Activated CD4-positive, alpha-beta T cell treated with anti-CD3 and anti-CD28 coated beads, Interleukin-2, Interleukin-4, amounts not matched to agents 100 ng/mL and 50 ng/mL, durations not matched to agents 16 hours and 8 hours (primary cell): ENCODE results near the gene PRMT3.
"Not testable (repeated sequence)": the region's sequence is repeated elsewhere in the genome, so short reads cannot be mapped to it uniquely, and the experiment has no call there.

ENCODE experiments used
- DNase-seq: peaks from one replicate; pipeline ENCODE4 v3.0.0-alpha.2; 2020; ENCODE audit warnings: low spot score

Gene PRMT3

DNA sequence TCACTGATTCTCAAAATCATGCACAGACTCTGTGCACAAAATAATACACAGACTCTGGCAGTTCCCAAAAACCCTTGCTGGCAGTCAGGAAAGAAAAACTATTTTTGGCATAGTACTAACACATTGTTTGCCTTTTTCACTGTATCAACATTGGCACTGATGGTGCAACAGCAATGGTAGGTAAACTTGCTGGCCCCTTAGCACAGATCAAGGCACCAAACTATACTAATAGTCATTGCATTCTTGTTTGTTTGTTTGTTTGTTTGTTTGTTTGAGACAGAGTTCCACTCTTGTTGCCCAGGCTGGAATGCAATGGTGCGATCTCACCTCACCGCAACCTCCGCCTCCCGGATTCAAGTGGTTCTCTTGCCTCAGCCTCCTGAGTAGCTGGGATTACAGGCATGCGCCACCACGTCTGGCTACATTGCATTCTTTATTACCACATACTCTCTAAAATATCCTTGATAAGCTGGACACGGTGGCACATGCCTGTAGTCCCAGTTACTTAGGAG is 130.9 kb downstream of the PRMT3 start:
- DNase-seq: no peak

DNA sequence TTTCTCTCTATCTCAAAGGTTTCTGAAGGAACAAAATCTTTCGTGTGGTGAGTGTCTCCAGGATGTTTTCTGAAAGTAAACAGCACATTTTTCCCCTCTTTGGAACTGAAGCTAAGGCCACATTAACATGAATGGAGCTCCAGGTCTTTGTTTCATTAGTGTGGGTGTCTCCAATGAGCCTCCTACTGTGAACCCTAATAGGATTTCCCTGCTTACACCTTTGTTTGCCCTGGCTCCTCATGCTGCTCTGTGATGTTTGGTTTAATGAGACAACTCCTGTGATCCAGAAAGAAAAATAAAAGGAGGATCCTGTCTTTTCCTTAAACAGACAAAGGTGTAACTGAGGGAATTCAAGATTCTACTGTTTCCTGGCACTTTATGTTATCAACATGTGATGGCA is 135.0 kb downstream of the PRMT3 start:
- no peak for DNase-seq

DNA sequence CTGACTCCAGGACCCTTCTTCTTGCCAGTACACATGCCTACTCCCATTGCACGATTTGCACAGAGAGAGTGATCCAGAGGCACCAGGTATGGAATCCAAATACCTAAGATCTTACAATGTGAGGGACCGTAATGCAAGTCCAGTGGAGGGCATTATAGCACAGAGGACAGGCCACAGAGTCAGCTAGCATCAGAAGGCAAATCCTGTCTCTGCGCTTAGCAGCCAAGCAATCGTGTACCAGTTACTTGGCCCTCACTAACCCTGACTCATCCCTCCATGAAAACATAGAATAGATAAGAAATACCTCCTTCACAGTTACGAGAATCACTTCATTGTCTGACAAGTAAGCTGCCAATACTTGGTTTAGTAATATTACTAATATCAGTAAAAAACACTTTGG is 142.2 kb downstream of the PRMT3 start:
- no peak for DNase-seq

DNA sequence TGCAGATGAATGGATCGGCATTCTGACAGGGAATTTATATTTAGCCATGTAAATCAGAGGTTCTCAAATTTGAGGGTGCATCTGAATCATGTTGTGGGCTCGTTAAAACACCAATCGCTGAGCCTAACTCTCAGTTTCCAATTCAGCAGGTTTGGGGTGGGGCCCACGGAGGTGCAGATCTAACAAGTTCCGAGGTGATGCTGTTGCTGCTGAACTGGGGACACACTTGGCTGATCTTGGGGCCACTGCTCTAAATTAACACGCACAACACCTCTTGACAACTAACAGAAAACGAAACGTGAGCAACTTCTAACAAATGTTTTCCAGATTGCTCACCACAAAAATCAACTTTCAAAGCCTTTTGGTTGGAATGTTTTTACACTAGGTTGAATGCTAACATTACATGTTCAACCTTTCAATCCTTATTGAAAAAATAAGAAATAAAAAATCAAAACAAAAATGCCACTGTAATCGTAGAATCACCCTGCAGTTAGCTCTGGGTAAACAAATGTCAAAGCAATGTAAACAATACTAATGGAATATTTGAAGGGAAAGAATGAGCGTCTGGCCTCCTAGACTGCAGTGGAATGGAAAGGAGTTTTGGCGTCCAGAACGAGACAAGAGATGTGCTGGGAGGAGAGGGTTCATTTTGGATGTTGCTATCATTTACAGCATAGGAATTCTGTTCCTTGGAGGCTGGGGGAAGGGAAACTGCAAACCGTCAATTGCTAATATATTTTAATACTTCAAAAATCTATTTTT is 143.6 kb downstream of the PRMT3 start:
- no peak for DNase-seq

- DNase-seq: no peak
These were observed 147.9 kb downstream of the PRMT3 start for GRCh38 chr11:20535271-20535881.

DNA sequence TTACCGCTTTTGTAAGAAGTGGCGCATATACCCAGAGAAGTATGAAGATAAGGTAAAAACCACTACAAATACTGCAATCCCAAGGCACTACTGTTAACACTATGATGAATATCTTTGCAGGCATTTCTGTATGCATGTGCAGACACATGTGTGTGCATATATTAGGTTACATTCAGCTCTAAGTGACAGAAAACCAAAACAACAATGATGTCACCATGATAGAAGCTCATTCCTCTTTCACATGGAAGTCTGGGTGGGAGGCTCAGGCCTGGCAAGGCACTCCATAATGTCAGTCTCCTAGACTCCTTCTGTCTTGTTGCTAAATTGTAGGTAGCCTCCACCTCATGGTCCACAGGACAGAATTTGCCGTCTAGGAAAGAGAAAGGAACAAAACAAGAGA is 148.8 kb downstream of the PRMT3 start:
- no peak for DNase-seq

- DNase-seq: no peak
These were observed 149.3 kb downstream of the PRMT3 start for GRCh38 chr11:20536784-20537183.

DNA sequence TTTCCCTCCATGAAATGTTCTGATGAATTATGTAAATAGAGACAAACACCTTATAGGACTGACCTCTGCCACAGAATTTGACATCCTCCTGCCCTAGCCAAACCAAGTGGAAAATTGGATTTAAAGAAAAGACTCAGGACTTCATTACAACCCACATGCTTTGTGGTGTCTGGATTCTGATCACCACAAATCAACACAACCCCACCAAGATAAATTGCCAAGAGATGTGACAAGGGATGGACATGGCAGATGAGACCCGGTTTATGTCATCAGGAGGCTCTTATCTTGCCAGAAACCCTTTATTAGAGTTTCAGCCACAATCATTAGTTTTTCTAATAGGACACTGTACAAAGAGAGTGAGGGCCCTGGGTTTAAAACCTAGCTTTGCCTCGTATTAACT is 154.0 kb downstream of the PRMT3 start:
- DNase-seq: no peak

DNA sequence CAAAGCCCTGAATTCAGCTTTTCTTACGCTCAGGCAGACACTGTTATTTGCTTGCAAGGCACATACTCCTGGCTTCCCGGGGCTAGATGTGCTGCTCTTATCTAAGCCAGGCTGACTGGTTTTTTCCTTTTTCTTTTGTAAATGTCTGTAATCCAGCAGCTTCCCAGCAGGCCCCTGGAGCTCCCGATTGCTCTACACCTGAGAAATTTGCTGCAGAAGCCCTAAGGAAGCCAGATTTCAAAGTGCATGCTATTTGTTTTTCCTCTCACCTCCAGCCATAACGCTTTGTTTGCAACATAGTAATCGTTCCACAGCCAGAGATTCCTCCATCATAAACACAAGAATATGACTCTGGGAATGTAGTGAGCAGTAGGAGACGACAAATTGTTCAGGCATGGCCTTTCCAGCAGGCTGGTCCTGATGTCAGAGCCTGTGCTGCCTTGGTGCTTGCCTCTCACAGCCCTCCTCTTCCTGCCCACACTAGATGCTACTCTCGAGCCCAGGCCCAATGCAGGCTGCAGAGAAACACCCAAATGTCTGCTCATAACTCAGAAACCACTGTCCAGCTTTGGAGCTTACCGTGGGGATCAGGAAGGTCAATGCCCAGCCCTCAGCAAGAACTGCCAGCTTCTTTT is 157.2 kb downstream of the PRMT3 start:
- no peak for DNase-seq

GRCh38 chr11:20547411-20547810 is 159.9 kb downstream of the PRMT3 start:
- no peak for DNase-seq

- DNase-seq: no peak
These were observed 163.6 kb downstream of the PRMT3 start for GRCh38 chr11:20551096-20551495.

DNA sequence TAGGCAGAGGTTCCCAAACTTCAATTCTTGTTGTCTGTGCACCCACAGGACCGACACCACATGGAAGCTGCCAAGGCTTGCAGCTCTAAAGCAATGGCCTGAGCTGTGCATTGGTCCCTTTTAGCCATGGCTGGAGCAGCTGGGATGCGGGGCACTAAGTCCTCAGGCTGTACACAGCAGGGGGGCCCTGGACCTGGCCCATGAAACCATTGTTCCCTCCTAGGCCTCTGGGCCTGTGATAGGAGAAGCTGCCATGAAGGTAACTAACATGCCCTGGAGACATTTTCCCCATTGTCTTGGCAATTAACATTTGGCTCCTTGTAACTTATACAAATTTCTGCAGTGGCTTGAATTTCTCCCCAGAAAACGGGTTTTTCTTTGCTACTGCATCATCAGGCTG is 168.3 kb downstream of the PRMT3 start:
- no peak for DNase-seq

- DNase-seq: not testable (repeated sequence)
These were observed 168.9 kb downstream of the PRMT3 start for GRCh38 chr11:20556396-20556795.

- DNase-seq: no peak
These were observed 171.2 kb downstream of the PRMT3 start for GRCh38 chr11:20558741-20559140.
